HPDE6-E6E7 (cell line): ENCODE results near the gene VWA8.
"Not testable (repeated sequence)": the region's sequence is repeated elsewhere in the genome, so short reads cannot be mapped to it uniquely, and the experiment has no call there.

Source experiments
- DNase-seq: peaks from one replicate; pipeline ENCODE4 v3.0.0; 2011; ENCODE audit warnings: missing footprints; ENCODE audit errors: extremely low spot score

VWA8 gene

DNA sequence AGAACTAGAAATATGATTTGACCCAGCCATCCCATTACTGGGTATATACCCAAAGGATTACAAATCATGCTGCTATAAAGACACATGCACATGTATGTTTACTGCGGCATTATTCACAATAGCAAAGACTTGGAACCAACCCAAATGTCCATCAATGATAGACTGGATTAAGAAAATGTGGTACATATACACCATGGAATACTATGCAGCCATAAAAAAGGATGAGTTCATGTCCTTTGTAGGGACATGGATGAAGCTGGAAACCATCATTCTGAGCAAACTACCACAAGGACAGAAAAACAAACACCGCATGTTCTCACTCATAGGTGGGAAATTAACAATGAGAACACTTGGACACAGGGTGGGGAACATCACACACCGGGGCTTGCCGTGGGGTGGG, 38.0 kb downstream of the VWA8 start:
- not testable (repeated sequence) for DNase-seq

DNA sequence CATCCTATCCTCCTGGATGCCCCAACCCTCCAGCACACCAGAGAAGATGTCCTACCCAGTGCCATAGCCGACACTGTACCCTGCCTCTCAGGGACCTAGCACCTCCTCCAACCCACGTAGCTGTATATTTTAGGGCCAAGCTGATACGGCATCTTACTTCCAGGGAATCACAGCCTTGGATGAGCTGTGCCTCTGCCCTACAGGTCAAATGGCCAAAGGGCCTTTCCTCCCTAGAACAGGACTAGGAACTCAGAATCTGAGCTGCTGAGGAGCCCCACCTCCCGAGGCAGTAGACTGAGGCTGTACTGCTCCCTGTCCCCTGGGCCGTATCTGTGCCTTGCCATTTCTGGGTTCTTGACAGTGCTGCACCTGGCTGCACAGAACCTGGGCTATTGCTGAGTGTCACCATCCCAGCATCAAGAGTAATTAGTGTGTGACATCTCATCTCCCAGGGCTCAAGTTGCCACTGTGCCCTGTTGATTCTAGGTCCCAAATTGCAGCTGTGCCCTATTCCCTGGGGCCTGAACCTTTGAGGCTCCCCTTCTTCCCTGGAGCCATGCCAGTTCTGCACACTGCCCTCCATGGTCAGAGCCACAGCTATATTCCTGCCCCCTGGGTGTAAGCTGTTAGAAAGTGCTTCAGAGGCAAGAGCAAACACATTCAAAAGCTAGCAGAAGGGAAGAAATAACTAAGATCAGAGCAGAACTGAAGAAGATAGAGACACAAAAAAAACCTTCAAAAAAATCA, 41.0 kb downstream of the VWA8 start:
- DNase-seq: no peak

DNA sequence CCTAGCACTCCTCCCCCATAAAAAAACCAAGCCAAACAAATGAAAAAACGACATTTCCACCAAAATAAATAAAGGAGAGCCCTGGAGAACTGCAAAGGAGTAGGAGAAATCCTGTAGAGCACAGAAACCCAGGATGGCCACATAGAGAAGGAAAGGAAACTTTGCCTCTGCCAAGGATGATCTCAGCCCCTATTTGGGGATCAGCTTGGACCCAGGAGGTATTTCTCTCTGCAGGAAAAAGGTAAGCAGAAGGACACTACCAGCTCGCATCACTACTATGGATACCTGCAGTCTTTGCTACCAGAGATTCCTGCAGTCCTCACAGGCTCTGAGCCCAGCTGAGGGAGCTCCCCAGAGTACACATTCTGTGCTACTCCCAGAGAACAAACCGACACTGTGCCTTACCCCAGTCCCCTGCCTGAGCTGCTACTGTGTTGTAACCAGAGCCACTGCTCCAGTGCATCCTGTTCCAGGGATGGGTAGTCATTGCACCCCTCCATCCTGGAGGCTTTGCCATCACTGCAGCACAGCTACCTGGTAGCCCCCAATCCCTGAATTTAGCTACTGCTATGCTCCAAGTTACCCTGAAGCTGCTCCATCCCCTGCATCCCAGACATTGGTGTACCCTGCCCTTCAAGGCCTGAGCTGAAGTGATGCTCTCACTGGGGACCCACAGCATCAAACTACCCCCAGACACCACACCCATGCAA, 41.7 kb downstream of the VWA8 start:
- no peak for DNase-seq

DNA sequence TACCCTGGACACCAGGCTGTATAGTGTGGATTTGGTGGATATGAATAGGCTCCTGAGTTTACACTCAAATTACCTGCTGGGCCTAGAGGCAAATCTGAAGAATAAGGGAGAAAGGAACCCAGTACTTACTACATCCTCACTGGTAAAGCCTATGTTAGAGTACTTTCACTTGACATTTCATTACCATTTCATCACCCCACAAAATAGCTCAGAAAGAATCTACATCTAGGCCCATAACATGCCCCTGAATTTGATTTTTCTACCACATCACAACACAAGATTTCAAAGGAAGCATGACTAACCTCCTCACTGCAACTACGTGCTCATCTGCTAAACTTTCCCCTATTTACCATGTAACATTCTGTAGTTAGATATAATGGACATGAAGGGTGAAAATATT, 43.3 kb downstream of the VWA8 start:
- DNase-seq: no peak

DNA sequence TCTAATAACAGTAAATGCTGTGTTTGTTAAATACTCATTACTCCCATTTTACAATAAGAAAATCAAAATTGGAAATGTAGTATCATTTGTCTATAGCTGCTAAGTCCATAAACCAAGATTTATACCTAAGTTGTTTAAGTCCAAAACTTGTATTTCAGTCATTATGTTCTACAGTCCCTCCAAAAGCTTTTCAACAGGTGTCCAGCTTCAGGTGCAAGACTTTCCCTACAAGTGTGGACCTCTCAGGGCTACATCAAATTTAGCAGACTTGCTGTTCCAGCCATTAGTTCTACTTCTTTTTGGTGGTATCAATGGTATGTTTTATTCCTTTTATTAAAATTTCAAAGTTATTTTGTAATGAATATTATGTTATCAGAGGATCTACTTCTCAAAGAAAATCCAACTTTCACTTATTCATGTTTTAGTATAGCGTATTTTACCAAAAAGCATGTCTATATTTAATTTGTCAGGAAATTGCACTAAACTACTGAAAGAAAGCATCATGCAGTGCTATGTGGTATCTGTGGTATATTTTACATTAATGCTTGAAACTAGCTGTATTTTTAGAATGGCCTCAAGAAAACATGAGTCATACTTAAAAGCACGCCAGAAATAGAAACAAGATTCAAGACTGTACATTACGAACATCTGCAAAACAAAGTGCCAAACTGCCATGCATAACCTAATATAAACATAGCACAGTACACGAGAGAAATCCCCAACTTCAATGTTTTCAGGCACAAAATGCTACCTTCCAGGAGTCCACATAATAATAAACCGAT, 44.5 kb downstream of the VWA8 start:
- no peak for DNase-seq

DNA sequence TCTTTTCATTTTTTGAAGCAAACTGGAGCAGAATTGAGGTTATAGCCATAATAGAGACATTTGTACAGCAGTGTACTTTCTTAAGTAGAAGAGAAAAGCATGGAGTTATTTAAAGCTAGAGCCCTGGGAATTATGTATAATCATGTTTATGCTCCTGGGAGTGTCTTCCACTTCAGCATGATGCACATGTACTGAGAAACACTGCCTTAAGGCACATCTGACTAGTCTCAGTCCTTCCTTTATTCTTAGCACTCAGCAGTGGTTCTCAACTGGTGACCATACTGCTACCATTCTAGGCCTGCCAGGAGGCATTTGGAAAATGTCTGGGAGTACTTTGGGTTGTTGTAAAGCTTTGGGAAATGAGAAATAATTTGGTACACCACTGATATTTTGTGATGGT, 45.8 kb downstream of the VWA8 start:
- no peak for DNase-seq

DNA sequence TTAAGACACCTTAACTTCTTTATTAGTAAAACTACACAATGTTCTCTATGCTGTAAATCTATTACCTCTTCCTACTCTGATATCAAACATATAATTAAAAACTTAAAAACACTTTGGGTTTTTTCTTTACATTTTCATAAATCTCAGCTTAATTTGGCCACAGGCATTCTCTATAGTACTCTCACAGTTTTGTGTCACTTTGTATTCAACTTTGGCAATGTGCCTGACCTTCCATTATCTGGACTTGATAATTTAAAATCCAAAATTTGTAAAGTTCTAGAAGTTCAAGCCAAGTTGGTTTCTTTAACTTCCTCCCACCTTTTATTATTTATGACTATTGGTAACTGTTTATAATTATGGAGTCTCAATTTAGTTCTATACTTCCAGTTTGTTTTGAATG, 46.4 kb downstream of the VWA8 start:
- no peak for DNase-seq

DNA sequence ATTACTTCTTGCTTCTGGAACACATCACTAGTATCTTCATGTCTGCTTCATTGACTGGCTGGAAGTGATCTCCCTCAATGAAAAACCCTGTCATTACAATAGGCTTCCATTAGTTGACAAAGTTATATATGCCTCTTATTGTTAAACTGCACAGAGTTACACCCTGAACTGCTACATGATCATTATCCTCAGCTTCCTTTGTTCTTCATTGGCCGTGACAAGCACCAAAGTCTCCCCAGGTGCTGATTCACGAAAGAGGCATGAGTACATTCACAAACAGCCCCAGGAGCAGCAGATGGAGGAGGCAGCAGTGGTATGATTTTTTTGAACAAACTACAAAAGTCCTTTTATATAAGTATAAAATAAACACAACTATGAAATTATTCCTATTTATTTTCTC, 51.4 kb downstream of the VWA8 start:
- DNase-seq: no peak

DNA sequence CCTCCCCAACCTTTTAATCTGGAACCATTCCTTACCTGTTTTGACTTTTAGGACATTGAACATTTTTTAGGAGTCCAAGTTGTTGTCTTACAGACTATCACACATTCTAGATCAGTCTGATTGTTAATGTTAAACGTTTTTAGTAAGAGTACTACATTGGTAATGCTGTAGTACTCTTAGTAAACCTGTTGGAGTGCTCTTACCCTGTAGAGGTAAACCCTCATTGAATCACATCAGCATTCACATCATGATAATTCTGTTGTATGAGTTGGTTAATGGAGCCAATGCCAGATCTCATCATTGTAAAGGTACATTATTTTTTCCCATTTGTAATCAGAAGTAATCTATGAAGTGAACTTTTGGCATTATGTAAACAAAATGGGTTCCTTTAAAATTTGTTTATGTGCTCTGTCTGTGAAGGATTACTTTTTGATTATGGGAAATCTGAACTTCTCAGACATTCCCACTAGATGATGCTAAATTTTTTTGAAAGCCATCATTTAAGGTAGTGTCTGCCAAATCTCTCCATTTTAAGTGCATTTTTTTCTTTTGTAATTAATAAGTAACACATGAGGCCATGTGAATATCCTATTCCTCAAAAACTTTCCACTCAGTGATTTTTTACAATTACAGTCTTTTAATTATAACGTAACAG, 55.2 kb downstream of the VWA8 start:
- DNase-seq: no peak

DNA sequence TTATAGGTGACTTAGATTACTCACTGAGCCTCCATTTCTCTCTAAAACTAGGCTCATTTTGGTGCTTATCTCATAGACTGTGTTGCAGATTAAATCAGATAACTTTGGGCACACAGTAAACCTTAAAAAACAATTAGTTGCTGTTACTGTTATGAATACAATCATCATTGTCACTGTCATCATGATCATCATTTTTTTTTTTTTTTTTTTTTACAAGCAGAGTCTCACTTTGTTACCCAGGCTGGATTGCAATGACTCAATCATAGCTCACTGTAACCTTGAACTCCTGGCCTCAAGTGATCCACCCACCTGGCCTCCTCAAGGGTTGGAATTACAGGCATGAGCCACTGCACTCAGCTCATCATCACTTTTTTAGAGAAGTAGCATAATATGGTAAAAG, 60.0 kb downstream of the VWA8 start:
- DNase-seq: no peak

DNA sequence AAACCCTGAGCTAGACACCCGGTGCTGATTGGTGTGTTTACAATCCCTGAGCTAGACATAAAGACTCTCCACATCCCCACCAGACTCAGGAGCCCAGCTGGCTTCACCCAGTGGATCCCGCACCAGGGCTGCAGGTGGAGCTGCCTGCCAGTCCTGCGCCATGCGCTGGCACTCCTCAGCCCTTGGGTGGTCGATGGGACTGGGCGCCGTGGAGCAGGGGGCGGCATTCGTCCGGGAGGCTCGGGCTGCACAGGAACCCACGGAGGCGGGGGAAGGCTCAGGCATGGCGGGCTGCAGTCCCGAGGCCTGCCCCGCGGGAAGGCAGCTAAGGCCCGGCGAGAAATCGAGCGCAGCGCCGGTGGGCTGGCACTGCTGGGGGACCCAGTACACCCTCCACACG, 62.5 kb downstream of the VWA8 start:
- not testable (repeated sequence) for DNase-seq

DNA sequence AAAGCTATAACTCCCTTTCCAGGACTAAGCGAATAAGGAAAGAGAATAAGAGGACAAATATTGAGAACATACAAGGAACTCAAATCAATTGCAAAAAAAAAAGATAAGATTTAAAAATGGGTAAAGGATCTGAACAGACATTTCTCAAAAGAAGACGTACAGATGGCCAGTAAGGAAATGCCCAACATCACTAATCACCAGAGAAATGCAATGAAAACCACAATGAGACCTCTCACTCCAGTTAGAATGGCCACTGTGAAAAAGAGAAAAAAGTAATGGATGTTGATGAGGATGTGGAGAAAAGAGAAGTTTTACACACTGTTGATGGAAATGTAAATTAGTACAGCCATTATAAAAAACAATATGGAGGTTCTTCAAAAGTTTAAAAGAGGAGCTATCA, 63.8 kb downstream of the VWA8 start:
- no peak for DNase-seq

DNA sequence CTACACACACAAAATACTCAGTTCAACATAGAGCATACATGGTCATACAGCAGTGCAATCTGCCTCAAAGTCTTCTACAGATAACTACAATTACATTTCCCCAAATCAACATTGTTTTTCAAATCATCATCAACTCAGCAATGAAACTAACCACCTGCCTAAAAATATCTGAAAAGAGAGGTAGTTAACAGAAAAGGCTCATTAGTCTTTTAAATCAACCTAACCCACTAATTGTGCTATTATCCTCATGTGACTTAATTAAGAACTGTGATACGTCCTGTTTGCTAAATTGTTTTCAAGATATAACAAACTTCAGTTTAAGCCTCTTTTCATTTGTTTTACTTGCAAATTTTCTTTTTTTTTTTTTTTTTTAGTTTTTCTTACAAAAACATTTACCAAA, 65.4 kb downstream of the VWA8 start:
- DNase-seq: no peak

DNA sequence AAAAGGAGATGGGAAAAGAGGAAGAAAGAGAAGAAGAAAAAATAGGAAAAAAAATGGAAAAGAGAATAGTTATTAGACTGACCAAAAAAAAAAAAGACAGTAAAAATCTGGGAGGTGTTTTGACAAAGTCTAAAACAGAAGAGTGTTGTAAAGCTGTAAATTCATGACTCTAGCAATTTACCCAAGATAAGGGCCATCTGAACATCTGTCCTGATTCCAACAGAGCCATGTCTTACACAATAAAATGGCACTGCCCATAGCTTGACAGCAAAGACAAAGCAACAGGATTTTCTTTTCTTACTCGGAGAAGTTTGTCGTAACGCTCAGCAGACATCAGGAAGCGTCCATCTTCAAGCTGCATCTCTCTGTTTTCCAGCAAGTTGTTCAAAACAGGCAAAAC, 69.8 kb downstream of the VWA8 start:
- no peak for DNase-seq

DNA sequence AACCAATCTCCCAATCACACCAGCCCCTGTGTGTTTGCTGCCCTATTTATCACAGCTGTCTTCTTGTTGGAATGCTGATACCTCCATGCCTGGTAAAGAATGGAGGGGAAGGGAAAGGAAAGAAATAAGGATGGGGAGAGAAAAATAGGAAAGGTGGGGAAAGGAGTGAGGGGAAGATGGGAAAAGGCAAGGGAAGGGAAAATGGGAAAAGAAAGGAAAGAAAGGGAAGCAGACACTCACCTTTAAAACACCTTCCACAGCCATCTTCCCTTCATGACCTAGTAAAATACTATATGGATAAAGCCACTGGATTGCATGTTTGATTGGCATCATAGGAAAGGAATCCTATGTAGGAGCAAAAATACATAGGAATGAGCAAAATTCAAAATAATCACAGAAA, 77.8 kb downstream of the VWA8 start:
- DNase-seq: no peak

DNA sequence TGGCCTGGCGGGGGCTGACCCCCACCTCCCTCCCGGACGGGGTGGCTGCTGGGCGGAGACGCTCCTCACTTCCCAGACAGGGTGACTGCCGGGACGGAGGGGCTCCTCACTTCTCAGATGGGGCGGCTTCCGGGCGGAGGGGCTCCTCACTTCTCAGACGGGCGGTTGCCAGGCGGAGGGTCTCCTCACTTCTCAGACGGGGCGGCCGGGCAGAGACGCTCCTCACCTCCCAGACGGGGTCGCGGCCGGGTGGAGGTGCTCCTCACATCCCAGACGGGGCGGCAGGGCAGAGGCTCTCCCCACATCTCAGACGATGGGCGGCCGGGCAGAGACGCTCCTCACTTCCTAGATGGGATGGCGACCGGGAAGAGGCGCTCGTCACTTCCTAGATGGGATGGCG, 79.0 kb downstream of the VWA8 start:
- DNase-seq: not testable (repeated sequence)

DNA sequence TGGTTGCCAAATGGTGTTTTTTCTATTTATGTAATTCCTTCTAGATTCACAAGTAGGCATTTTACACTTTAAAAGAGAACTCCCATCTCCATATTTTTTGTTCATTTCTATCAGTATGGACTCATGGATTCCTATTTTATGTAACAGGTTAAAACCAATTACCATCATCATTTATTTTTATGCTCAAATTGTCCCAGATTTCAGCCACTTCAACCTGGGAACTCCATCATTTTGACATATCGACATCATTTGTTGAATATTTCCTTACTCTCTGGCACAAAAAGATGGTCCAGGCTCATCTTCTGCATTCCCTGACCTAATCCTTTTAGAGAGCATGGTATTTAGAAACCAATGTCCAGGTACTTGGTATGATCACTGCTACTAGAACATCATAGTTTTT, 79.9 kb downstream of the VWA8 start:
- DNase-seq: no peak

DNA sequence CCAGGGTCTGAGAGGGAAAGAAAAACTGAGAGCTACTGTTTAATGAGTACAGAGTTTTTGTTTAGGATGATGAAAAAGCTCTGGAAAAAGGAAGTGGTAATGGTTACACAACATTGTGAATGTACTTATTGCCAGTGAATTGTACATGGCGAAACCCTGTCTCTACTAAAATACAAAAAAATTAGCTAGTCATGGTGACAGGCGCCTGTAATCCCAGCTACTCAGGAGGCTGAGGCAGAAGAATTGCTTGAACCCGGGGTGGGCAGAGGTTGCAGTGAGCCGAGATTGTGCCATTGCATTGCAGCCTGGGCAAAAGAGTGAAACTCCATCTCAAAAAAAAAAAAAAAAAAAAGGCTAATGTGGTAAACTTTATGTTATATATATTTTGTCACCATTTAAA, 96.3 kb downstream of the VWA8 start:
- no peak for DNase-seq

DNA sequence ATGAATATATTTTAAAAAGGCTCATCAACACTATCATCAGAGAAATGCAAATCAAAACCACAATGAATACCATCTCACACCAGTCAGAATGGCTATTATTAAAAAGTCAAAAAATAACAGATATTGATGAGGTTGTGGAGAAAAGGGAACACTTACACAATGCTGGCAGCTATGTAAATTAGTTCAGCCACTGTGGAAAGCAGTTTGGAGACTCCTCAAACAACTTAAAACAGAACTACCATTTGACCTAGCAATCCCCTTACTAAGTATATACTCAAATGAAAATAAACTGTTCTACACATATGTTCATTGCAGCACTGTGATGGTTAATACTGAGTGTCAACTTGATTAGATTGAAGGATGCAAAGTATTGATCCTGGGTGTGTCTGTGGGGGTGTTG, 98.2 kb downstream of the VWA8 start:
- not testable (repeated sequence) for DNase-seq

DNA sequence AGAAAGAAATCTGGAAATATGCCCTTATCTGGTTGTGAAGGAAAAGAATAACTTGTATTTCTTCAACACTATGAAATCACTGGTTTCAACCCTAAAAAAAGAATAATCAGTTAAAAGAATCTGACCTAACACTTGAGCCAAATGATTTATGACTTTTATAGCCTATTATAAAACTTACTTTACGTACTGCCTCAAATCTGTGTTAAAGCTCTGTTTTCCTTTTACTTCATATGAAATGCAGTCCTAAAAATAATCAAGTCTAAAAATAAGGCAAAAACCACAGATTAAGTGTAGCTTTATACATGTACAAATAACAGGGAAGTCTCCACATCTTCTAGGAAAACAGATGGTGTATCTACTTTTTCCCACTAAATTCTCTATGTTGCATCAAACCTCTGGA, 101.3 kb downstream of the VWA8 start:
- DNase-seq: no peak

DNA sequence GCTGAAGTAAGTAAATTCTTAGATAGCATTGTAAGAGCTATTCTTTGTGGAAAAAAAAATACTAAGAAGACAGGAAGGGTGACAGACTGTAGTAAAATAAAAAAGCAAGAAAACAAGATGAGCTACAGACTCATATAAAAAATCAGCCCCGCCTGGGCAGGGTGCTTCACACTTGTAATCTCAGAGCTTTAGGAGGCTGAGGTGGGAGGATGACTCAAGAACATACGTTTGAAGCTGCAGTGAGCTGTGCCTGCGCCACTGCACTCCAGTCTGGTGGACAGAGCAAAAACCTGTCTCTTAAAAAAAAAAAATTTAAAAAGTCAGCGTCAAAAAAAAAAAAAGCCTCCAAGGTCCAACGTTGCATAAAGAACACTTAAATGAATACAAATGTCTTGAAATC, 102.1 kb downstream of the VWA8 start:
- no peak for DNase-seq

DNA sequence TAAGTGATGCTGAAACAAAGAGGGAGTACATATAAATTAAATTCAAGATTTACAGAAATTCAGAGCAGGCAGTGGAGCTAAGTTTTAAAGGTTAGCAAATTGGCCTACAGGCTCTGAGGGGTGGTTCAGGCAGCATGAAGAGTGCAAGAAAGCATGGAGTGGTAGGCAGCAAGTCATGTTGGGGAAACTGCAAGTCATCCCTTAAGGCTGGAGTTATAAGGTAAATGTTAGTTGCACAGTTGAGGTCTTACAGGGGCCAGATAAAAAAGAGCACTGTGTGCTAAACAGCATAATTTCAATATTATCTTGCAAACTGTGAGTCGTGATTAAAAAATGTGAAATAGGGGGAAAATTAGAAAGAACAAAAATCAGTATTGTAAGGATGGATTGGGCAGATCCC, 106.2 kb downstream of the VWA8 start:
- no peak for DNase-seq
